Measurements from ENCODE around the gene MYH14. TPM values are rescaled to one million over a fixed set of nuclear protein-coding genes. Genes with fewer than 3 reads are reported as not detected.

The MYH14 gene
- total and polyA plus RNA-seq, 2 of the 8 experiments (the other 6 are each of a cell fraction or from before 2014, with no cell fraction given): 17.3 to 28.6 TPM

DNA sequence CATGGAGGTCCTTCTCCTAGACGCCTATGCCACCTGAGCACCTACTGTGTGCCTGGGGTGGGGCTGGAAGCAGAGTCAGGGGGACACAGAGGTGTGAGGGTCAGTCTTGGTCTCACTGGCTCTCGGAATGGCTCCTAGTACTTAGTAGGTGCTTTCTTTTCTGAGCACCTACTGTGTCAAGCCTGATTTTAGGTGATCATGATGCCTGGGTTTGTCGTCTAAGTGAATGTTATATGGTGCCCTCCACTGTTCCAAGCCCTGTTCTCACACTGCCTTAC, 20.0 kb downstream of the MYH14 start (continued):
- TF ChIP-seq SAP30 (IDR thresholded peaks at IDR 0.05; ENCODE audit: insufficient read depth, insufficient replicate concordance, low read length) (no peak), SIN3A (conservative IDR thresholded peaks at IDR 0.05 in 1 of 2, IDR thresholded peaks at IDR 0.05 in 1 of 2; ENCODE audit: low read depth in 1 of 2, low read length in 2 of 2) (no peak)
